GM19397 (cell line): Measurements from ENCODE around the gene FABP7.

Experiments used
- ATAC-seq: cut with Tn5 transposase; IDR thresholded peaks from one replicate; pipeline ENCODE4 v1.9.1; 2021; ENCODE audit warnings: mild to moderate bottlenecking, moderate library complexity; ENCODE audit not compliant: unreplicated experiment

FABP7 gene

GRCh38 chr6:122832459-122832858 is 52.9 kb downstream of the FABP7 start:
- no peak for ATAC-seq

- ATAC-seq: no peak
Observed at GRCh38 chr6:122833021-122833491, 53.5 kb downstream of the FABP7 start.
